GM06990 (cell line): ENCODE measurements around the gene KRI1.
"Not testable (repeated sequence)": the region's sequence is repeated elsewhere in the genome, so short reads cannot be mapped to it uniquely, and the experiment has no call there.

ENCODE experiments used
- DNase-seq: peaks from one replicate; pipeline ENCODE4 v3.0.0-alpha.2; 2011; ENCODE audit not compliant: insufficient read length; ENCODE audit errors: extremely low read depth
- H3K27me3 ChIP-seq: replicated peaks from 2 replicates; pipeline ENCODE4 v1.6.0; 2011; ENCODE audit warnings: low read length; ENCODE audit not compliant: control insufficient read depth, insufficient read depth
- H3K36me3 ChIP-seq: 2 replicates; pipeline ENCODE4 v1.5.1; 2011; ENCODE audit warnings: low read length; ENCODE audit not compliant: control insufficient read depth, insufficient read depth
- H3K4me3 ChIP-seq: replicated peaks from 2 replicates; pipeline ENCODE4 v1.5.1; 2011; ENCODE audit warnings: low read depth, mild to moderate bottlenecking, control low read depth, low read length
- CTCF ChIP-seq: IDR thresholded peaks from 2 replicates; pipeline ENCODE4 v1.5.1; 2011; ENCODE audit warnings: low read length, control low read depth, mild to moderate bottlenecking, inconsistent platforms; ENCODE audit not compliant: insufficient read depth, poor library complexity, severe bottlenecking

Gene KRI1

GRCh38 chr19:10582091-10582490, 16.3 kb upstream of the KRI1 start:
- no peak for TF ChIP-seq CTCF
- Histone ChIP-seq H3K27me3 (no peaks in the 10 kb centered on the region; the same call in 1 of the 2 replicates), H3K4me3 (no peak overlapping the region), H3K36me3 (no peaks in the 10 kb centered on the region)
- DNase-seq, result no peak

GRCh38 chr19:10580979-10581631, 15.3 kb upstream of the KRI1 start:
- H3K4me3 ChIP-seq, result no peak overlapping the region
- no peaks in the 10 kb centered on the region for H3K36me3 ChIP-seq
- DNase-seq, result peak; percentile 59
- TF ChIP-seq CTCF, result peak; percentile 98
- no peaks in the 10 kb centered on the region for H3K27me3 ChIP-seq

GRCh38 chr19:10577951-10578350, 12.1 kb upstream of the KRI1 start:
- Histone ChIP-seq H3K4me3 (no peak overlapping the region), H3K27me3 (no peaks in the 10 kb centered on the region), H3K36me3 (no peaks in the 10 kb centered on the region)
- TF ChIP-seq CTCF, result no peak
- DNase-seq, result no peak

GRCh38 chr19:10575011-10575716, 9.4 kb upstream of the KRI1 start:
- Histone ChIP-seq H3K27me3 (no peaks in the 10 kb centered on the region), H3K36me3 (no peaks in the 10 kb centered on the region), H3K4me3 (no peak overlapping the region)
- DNase-seq, result no peak
- no peak for TF ChIP-seq CTCF

- no peak overlapping the region for H3K4me3 ChIP-seq
- H3K27me3 ChIP-seq, result no peaks in the 10 kb centered on the region
- TF ChIP-seq CTCF, result no peak
- no peak for DNase-seq
- H3K36me3 ChIP-seq, result no peaks in the 10 kb centered on the region
Observed at GRCh38 chr19:10574462-10574861, 8.7 kb upstream of the KRI1 start.

GRCh38 chr19:10573793-10574192, 8.0 kb upstream of the KRI1 start:
- not testable (repeated sequence) for DNase-seq, H3K4me3 ChIP-seq, H3K27me3 ChIP-seq, H3K36me3 ChIP-seq
